ENCODE data around the gene ALKBH6. TPM values are rescaled to one million over a fixed set of nuclear protein-coding genes. Genes with fewer than 3 reads are reported as not detected.
"Not testable (repeated sequence)": the region's sequence is repeated elsewhere in the genome, so short reads cannot be mapped to it uniquely, and the experiment has no call there.

The ALKBH6 gene
- total and polyA plus RNA-seq, 3 experiments from 2014 or later, result 21.2 to 41.3 (median 37.2) TPM

GRCh38 chr19:35988824-35989223 lies 25.2 kb downstream of the ALKBH6 start:
- Mint-ChIP-seq H3K9me3 (no peaks in the 10 kb centered on the region), H3K4me1 (peaks cover 3 to 7% (median 7%) of the 10 kb centered on the region in 3 donors), H3K27ac (no peak overlapping the region), H3K36me3 (peaks cover 0 to 14% (median 0%) of the 10 kb centered on the region in 3 donors), H3K27me3 (peaks cover 40 to 49% of the 10 kb centered on the region in 2 donors), H3K4me3 (no peak overlapping the region)
- Histone ChIP-seq H3K4me1 (ENCODE audit: insufficient read depth, low read length) (no peaks in the 10 kb centered on the region), H3K4me3 (ENCODE audit: low read length) (no peak overlapping the region), H3K9me3 (ENCODE audit: low read length) (no peaks in the 10 kb centered on the region), H3K27ac (ENCODE audit: low read depth, low read length) (no peak overlapping the region), H3K36me3 (ENCODE audit: insufficient read depth, low read length) (no peaks in the 10 kb centered on the region), H3K27me3 (ENCODE audit: insufficient read depth, low read length, poor library complexity, severe bottlenecking) (peaks cover 18% of the 10 kb centered on the region)
- ChIA-PET CTCF (no interaction called here), POLR2A (no interaction called here)
- DNase-seq, result no peak

GRCh38 chr19:35987571-35987896 lies 26.5 kb downstream of the ALKBH6 start:
- Mint-ChIP-seq H3K4me3 (peak overlapping the region in 3 of 7 donors; percentile 35 to 45 (median 39)), H3K9me3 (no peaks in the 10 kb centered on the region), H3K27ac (no peak overlapping the region), H3K4me1 (peaks cover 3 to 7% (median 7%) of the 10 kb centered on the region in 3 donors), H3K27me3 (peaks cover 41 to 61% of the 10 kb centered on the region in 2 donors), H3K36me3 (peaks cover 0 to 14% (median 0%) of the 10 kb centered on the region in 3 donors)
- ChIA-PET CTCF (no interaction called here), POLR2A (no interaction called here)
- Histone ChIP-seq H3K9me3 (ENCODE audit: low read length) (no peaks in the 10 kb centered on the region), H3K4me3 (ENCODE audit: low read length) (no peak overlapping the region), H3K27me3 (ENCODE audit: insufficient read depth, low read length, poor library complexity, severe bottlenecking) (peaks cover 18% of the 10 kb centered on the region), H3K36me3 (ENCODE audit: insufficient read depth, low read length) (no peaks in the 10 kb centered on the region), H3K4me1 (ENCODE audit: insufficient read depth, low read length) (no peaks in the 10 kb centered on the region), H3K27ac (ENCODE audit: low read depth, low read length) (no peak overlapping the region)
- no peak for DNase-seq

DNA sequence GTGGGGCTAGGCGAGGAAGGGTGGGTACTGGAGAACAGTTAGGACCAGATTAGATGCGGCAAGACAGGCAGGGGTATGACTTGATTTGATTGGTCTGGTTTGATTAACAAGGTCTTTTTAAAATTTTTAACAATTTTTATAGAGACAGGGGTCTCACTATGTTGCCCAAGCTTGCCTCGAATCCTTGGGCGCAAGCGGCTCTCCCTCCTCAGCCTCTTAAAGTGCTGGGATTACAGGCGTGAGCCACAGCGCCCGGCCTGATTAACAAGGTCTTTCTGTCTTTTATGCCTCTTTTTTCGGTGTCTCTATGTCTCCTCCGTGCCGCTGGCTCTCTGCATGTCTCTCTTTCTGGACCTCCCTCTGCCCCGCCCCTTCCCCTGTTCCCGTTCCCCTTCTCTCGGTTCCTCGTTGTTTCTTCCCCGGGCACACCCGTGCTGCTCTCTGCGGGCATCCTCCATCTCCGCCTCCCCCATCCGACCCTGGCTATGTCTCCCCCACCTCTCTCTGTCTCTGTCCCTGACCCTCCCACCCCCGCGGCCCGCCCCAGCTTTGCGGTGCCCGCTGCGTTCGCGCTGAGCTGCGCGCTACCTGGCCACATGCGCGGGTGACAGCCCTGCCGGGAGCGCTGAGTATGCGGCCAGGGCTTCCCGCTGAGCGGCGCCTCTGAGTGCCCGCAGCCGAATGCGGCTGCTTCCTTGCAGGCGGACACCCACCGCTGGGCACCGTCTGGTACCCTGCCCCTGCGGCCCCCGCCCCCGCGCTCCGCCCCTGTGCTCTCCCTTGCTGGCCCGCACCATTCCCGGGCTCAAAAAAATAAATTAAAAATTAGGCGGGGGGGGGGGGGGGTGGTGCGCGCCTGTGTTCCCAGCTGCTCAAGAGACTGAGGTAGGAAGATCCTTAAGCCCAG lies 27.1 kb downstream of the ALKBH6 start:
- Mint-ChIP-seq H3K27ac (no peak overlapping the region), H3K4me3 (peak overlapping the region in 6 of 7 donors; percentile 56 to 84 (median 64)), H3K36me3 (peaks cover 0 to 14% (median 0%) of the 10 kb centered on the region in 3 donors), H3K9me3 (no peaks in the 10 kb centered on the region), H3K4me1 (peaks cover 3 to 7% (median 7%) of the 10 kb centered on the region in 3 donors), H3K27me3 (peaks cover 44 to 66% of the 10 kb centered on the region in 2 donors)
- Histone ChIP-seq H3K4me1 (ENCODE audit: insufficient read depth, low read length) (no peaks in the 10 kb centered on the region), H3K9me3 (ENCODE audit: low read length) (no peaks in the 10 kb centered on the region), H3K27ac (ENCODE audit: low read depth, low read length) (no peak overlapping the region), H3K36me3 (ENCODE audit: insufficient read depth, low read length) (no peaks in the 10 kb centered on the region), H3K27me3 (ENCODE audit: insufficient read depth, low read length, poor library complexity, severe bottlenecking) (peaks cover 21% of the 10 kb centered on the region), H3K4me3 (ENCODE audit: low read length) (no peak overlapping the region)
- POLR2A ChIA-PET, result no interaction called here
- no peak for DNase-seq
- CTCF ChIA-PET, result no interaction called here

DNA sequence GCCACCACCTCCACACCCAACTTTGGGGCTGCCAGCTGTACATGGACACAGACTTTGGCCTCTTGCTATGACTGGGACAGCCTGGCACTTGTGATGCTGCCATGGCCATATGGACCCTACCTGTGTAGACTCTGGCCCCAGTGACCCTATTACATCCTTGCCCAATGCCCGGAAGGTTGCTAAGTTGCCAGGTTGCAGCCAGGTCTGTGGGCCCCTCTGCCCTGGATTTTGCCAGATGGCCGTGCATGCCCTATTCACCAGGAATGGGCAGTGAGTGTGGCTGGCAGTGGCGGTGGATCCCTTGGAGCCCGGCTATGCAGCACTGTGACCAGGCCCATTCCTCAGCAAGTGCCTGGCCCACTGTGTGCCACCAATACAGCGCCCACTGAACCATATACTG lies 27.9 kb downstream of the ALKBH6 start:
- no peaks in the 10 kb centered on the region for H3K9me3 Mint-ChIP-seq
- H3K27ac Mint-ChIP-seq, result no peak overlapping the region
- no peak overlapping the region for H3K4me3 ChIP-seq (ENCODE audit: low read length)
- H3K4me3 Mint-ChIP-seq, result peak overlapping the region in 1 of 7 donors; percentile 44
- H3K9me3 ChIP-seq (ENCODE audit: low read length), result no peaks in the 10 kb centered on the region
- ChIA-PET CTCF (no interaction called here), POLR2A (no interaction called here)
- DNase-seq, result no peak
- H3K27me3 ChIP-seq (ENCODE audit: insufficient read depth, low read length, poor library complexity, severe bottlenecking), result peaks cover 21% of the 10 kb centered on the region
- no peaks in the 10 kb centered on the region for H3K4me1 ChIP-seq (ENCODE audit: insufficient read depth, low read length)
- H3K27me3 Mint-ChIP-seq, result peaks cover 44 to 71% of the 10 kb centered on the region in 2 donors
- peaks cover 3 to 7% (median 7%) of the 10 kb centered on the region in 3 donors for H3K4me1 Mint-ChIP-seq
- no peaks in the 10 kb centered on the region for H3K36me3 ChIP-seq (ENCODE audit: insufficient read depth, low read length)
- no peak overlapping the region for H3K27ac ChIP-seq (ENCODE audit: low read depth, low read length)
- peaks cover 0 to 14% (median 0%) of the 10 kb centered on the region in 3 donors for H3K36me3 Mint-ChIP-seq

DNA sequence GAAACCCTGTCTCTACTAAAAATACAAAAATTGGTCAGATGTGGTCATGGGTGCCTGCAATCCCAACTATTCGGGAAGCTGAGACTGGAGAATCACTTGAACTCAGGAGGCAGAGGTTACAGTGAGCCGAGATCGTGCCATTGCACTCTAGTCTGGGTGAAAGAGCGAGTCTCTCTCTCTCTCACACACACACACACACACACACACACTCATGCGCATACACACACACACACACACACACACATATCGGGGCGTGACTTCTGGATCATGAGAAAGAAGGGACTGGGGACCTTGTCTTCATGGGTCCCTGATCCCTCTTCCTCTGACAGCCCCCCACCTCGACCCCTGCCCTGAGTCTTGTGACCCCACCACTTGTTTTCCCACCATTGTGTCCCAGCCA lies 30.8 kb downstream of the ALKBH6 start:
- CTCF ChIA-PET, result no interaction called here
- no peak overlapping the region for H3K4me3 Mint-ChIP-seq

GRCh38 chr19:35980997-35981396 lies 33.0 kb downstream of the ALKBH6 start:
- CTCF ChIA-PET, result interaction anchor here (1.7 kb wide), 1 partner anchor 22 kb away, joined by 4 read pairs; no protein-coding TSS in a partner anchor
- DNase-seq; POLR2A ChIA-PET; H3K4me1 ChIP-seq (ENCODE audit: insufficient read depth, low read length); H3K4me3 Mint-ChIP-seq; H3K9me3 Mint-ChIP-seq; H3K4me1 Mint-ChIP-seq; H3K27me3 ChIP-seq (ENCODE audit: insufficient read depth, low read length, poor library complexity, severe bottlenecking); H3K4me3 ChIP-seq (ENCODE audit: low read length); H3K9me3 ChIP-seq (ENCODE audit: low read length); H3K27ac ChIP-seq (ENCODE audit: low read depth, low read length); H3K36me3 ChIP-seq (ENCODE audit: insufficient read depth, low read length): not testable (repeated sequence)
- Mint-ChIP-seq H3K27ac (peak overlapping the region in 1 of 8 donors; percentile 92), H3K36me3 (peaks cover 0 to 11% (median 0%) of the 10 kb centered on the region in 3 donors), H3K27me3 (peaks cover 35 to 60% of the 10 kb centered on the region in 2 donors)

More for the DNA sequence above, 30.8 kb downstream of the ALKBH6 start:
- no peaks in the 10 kb centered on the region for H3K36me3 ChIP-seq (ENCODE audit: insufficient read depth, low read length)
- H3K4me3 ChIP-seq (ENCODE audit: low read length), result no peak overlapping the region
- peaks cover 0 to 11% (median 0%) of the 10 kb centered on the region in 3 donors for H3K36me3 Mint-ChIP-seq
- no peak overlapping the region for H3K27ac ChIP-seq (ENCODE audit: low read depth, low read length)
- no peak for DNase-seq
- H3K4me1 Mint-ChIP-seq, result peaks cover 3 to 7% (median 7%) of the 10 kb centered on the region in 3 donors
- no peaks in the 10 kb centered on the region for H3K4me1 ChIP-seq (ENCODE audit: insufficient read depth, low read length)
- POLR2A ChIA-PET, result no interaction called here
- H3K27ac Mint-ChIP-seq, result peak overlapping the region in 1 of 8 donors; percentile 9
- H3K9me3 Mint-ChIP-seq, result no peaks in the 10 kb centered on the region
- H3K9me3 ChIP-seq (ENCODE audit: low read length), result no peaks in the 10 kb centered on the region
- peaks cover 43 to 73% of the 10 kb centered on the region in 2 donors for H3K27me3 Mint-ChIP-seq
- H3K27me3 ChIP-seq (ENCODE audit: insufficient read depth, low read length, poor library complexity, severe bottlenecking), result peaks cover 21% of the 10 kb centered on the region

GRCh38 chr19:35978832-35979365 lies 35.1 kb downstream of the ALKBH6 start:
- Mint-ChIP-seq H3K27ac (peak overlapping the region in 2 of 8 donors; percentile 57 to 68), H3K4me1 (no peaks in the 10 kb centered on the region), H3K4me3 (no peak overlapping the region), H3K36me3 (no peaks in the 10 kb centered on the region), H3K9me3 (no peaks in the 10 kb centered on the region), H3K27me3 (peaks cover 23 to 45% of the 10 kb centered on the region in 2 donors)
- ChIA-PET CTCF (interaction anchor here (0.6 kb wide), 1 partner anchor 26 kb away, joined by 3 read pairs; no protein-coding TSS in a partner anchor), POLR2A (no interaction called here)
- Histone ChIP-seq H3K36me3 (ENCODE audit: insufficient read depth, low read length) (no peaks in the 10 kb centered on the region), H3K4me3 (ENCODE audit: low read length) (no peak overlapping the region), H3K27me3 (ENCODE audit: insufficient read depth, low read length, poor library complexity, severe bottlenecking) (peaks cover 3% of the 10 kb centered on the region), H3K9me3 (ENCODE audit: low read length) (no peaks in the 10 kb centered on the region), H3K4me1 (ENCODE audit: insufficient read depth, low read length) (no peaks in the 10 kb centered on the region), H3K27ac (ENCODE audit: low read depth, low read length) (no peak overlapping the region)
- DNase-seq, result no peak

DNA sequence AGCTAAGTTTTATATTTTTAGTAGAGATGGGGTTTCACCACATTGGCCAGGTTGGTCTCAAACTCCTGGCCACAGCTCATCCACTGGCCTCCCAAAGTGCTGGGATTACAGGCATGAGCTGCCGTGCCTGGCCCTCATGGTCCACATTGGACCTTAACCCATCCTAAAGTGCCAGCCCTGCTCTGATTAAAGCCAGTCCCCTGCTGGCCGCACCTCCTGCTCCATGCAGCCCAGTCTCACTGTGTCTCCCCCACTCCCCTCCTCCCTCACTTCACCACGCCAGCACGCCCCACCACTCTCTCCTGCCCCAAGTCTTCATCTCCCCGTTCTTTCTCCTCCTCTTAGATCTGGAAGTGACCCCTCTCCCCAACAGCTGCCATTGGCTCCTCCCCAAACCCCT lies 35.7 kb downstream of the ALKBH6 start:
- Mint-ChIP-seq H3K36me3 (no peaks in the 10 kb centered on the region), H3K4me1 (no peaks in the 10 kb centered on the region), H3K27me3 (peaks cover 22 to 40% of the 10 kb centered on the region in 2 donors), H3K9me3 (no peaks in the 10 kb centered on the region), H3K4me3 (peak overlapping the region in 1 of 7 donors; percentile 12), H3K27ac (no peak overlapping the region)
- Histone ChIP-seq H3K27me3 (ENCODE audit: insufficient read depth, low read length, poor library complexity, severe bottlenecking) (peaks cover 3% of the 10 kb centered on the region), H3K36me3 (ENCODE audit: insufficient read depth, low read length) (no peaks in the 10 kb centered on the region), H3K4me3 (ENCODE audit: low read length) (no peak overlapping the region), H3K9me3 (ENCODE audit: low read length) (no peaks in the 10 kb centered on the region), H3K27ac (ENCODE audit: low read depth, low read length) (no peak overlapping the region), H3K4me1 (ENCODE audit: insufficient read depth, low read length) (no peaks in the 10 kb centered on the region)
- ChIA-PET CTCF (no interaction called here), POLR2A (no interaction called here)
- no peak for DNase-seq
